Hepatocyte (in vitro differentiated cells): Measurements from ENCODE around the gene DUXA. TPM values are rescaled to one million over a fixed set of nuclear protein-coding genes. Genes with fewer than 3 reads are reported as not detected.

Experiments
- DNase-seq: peaks from one replicate; pipeline ENCODE4 v3.0.0-alpha.2; 2016; ENCODE audit warnings: low spot score
- H2AFZ ChIP-seq: fragments of 200-600 bp; sonication (generic); 2 replicates; pipeline ENCODE4 v1.6.0; 2016; ENCODE audit warnings: antibody characterized with exemption, mild to moderate bottlenecking
- H3K27ac ChIP-seq: fragments of 200-600 bp; sonication (generic); 2 replicates; pipeline ENCODE4 v1.5.1; 2016; ENCODE audit warnings: mild to moderate bottlenecking
- H3K27me3 ChIP-seq: fragments of 200-600 bp; sonication (generic); 2 replicates; pipeline ENCODE4 v1.6.1; 2016
- H3K36me3 ChIP-seq: fragments of 200-600 bp; sonication (generic); replicated peaks from 2 replicates; pipeline ENCODE4 v1.5.1; 2016; ENCODE audit warnings: low read depth; ENCODE audit not compliant: insufficient read depth
- H3K4me1 ChIP-seq: fragments of 200-600 bp; sonication (generic); 2 replicates; pipeline ENCODE4 v1.5.1; 2016; ENCODE audit warnings: mild to moderate bottlenecking, moderate library complexity; ENCODE audit not compliant: insufficient read depth
- H3K4me2 ChIP-seq: fragments of 200-600 bp; sonication (generic); 2 replicates; pipeline ENCODE4 v1.6.0; 2016
- H3K4me3 ChIP-seq: fragments of 200-600 bp; sonication (generic); 2 replicates; pipeline ENCODE4 v1.5.1; 2016; ENCODE audit warnings: mild to moderate bottlenecking
- H3K79me2 ChIP-seq: fragments of 200-600 bp; sonication (generic); 2 replicates; pipeline ENCODE4 v1.6.0; 2017; ENCODE audit warnings: mild to moderate bottlenecking
- H3K9me2 ChIP-seq: fragments of 200-600 bp; sonication (generic); replicated peaks from 2 replicates; pipeline ENCODE4 v1.6.0; 2017; ENCODE audit warnings: mild to moderate bottlenecking; ENCODE audit not compliant: insufficient read depth
- H3K9me3 ChIP-seq: fragments of 200-600 bp; sonication (generic); 2 replicates; pipeline ENCODE4 v1.5.1; 2016; ENCODE audit warnings: low read depth, mild to moderate bottlenecking
- H4K20me1 ChIP-seq: fragments of 200-600 bp; sonication (generic); 2 replicates; pipeline ENCODE4 v1.6.0; 2016; ENCODE audit warnings: mild to moderate bottlenecking; ENCODE audit not compliant: insufficient read depth, poor library complexity, severe bottlenecking
- CTCF ChIP-seq: fragments of 200-600 bp; sonication (generic); IDR thresholded peaks from 2 replicates; pipeline ENCODE4 v1.5.1; 2016; ENCODE audit warnings: antibody characterized with exemption, mild to moderate bottlenecking; ENCODE audit not compliant: poor library complexity
- EZH2 ChIP-seq: fragments of 200-600 bp; sonication (generic); IDR thresholded peaks from 2 replicates; pipeline ENCODE4 v1.6.1; 2016; ENCODE audit warnings: antibody characterized with exemption, mild to moderate bottlenecking, borderline replicate concordance
- EZH2phosphoT487 ChIP-seq: fragments of 200-600 bp; sonication (generic); IDR thresholded peaks from one replicate; pipeline ENCODE4 v1.6.1; 2018; ENCODE audit warnings: antibody characterized with exemption, mild to moderate bottlenecking, low read depth, moderate library complexity; ENCODE audit not compliant: unreplicated experiment, severe bottlenecking
- WGBS: methylation state at CpG from one replicate; pipeline ENCODE4 v1.1.6; 2016; ENCODE audit warnings: low lambda C conversion rate; ENCODE audit errors: missing lambda C conversion rate; 5-methylcytosine and 5-hydroxymethylcytosine counted together
- polyA plus RNA-seq: library from polyadenylated mRNA; unstranded; fragments of >200 nt; fragmentation: Nextera tagmentation; extraction: Ambion mirVana; gene quantifications from 2 replicates; pipeline ENCODE4 v1.2.1, GENCODE V29; 2016
- small RNA-seq: library from RNA; depleted of rRNA; stranded (forward); fragments of <200 nt; gene quantifications from one replicate; pipeline ENCODE3, GENCODE V24; 2014
- total RNA-seq: library from RNA; depleted of rRNA; stranded (reverse); fragments of >200 nt; gene quantifications from 2 replicates; pipeline ENCODE4 v1.2.3, GENCODE V29; 2014

DUXA gene
- total and polyA plus RNA-seq, 2 experiments from 2014 or later, result not detected

GRCh38 chr19:57110592-57111328 lies 56.5 kb downstream of the DUXA start:
- no peaks in the 10 kb centered on the region for H3K36me3 ChIP-seq
- H3K4me3 ChIP-seq, result no peak overlapping the region
- H4K20me1 ChIP-seq, result no peaks in the 10 kb centered on the region
- H3K4me2 ChIP-seq, result no peak overlapping the region
- no peaks in the 10 kb centered on the region for H3K4me1 ChIP-seq
- WGBS, result 82% methylated on average over 9 of the region's 9 CpGs
- no peaks in the 10 kb centered on the region for H3K27me3 ChIP-seq
- H3K79me2 ChIP-seq, result no peaks in the 10 kb centered on the region
- peaks cover 7% of the 10 kb centered on the region for H3K9me3 ChIP-seq
- no peak overlapping the region for H3K27ac ChIP-seq
- H3K9me2 ChIP-seq, result no peaks in the 10 kb centered on the region
- TF ChIP-seq EZH2 (no peak), EZH2phosphoT487 (no peak), CTCF (no peak)
- H2AFZ ChIP-seq, result no peak overlapping the region
- no peak for DNase-seq

- Histone ChIP-seq H3K4me3 (no peak overlapping the region), H4K20me1 (no peaks in the 10 kb centered on the region), H3K9me3 (peaks cover 7% of the 10 kb centered on the region), H3K36me3 (no peaks in the 10 kb centered on the region), H3K4me2 (no peak overlapping the region), H3K4me1 (no peaks in the 10 kb centered on the region), H3K79me2 (no peaks in the 10 kb centered on the region), H3K9me2 (no peaks in the 10 kb centered on the region), H3K27ac (no peak overlapping the region), H3K27me3 (no peaks in the 10 kb centered on the region), H2AFZ (no peak overlapping the region)
- WGBS, result 95% methylated on average over 14 of the region's 42 CpGs
- TF ChIP-seq EZH2phosphoT487 (no peak), CTCF (no peak), EZH2 (no peak)
- no peak for DNase-seq
These were observed 60.5 kb downstream of the DUXA start for GRCh38 chr19:57106722-57107235.

- no peak for DNase-seq
- H4K20me1 ChIP-seq, result no peaks in the 10 kb centered on the region
- no peaks in the 10 kb centered on the region for H3K9me2 ChIP-seq
- no peak overlapping the region for H2AFZ ChIP-seq
- TF ChIP-seq EZH2 (no peak), CTCF (no peak), EZH2phosphoT487 (no peak)
- no peak overlapping the region for H3K4me3 ChIP-seq
- no peak overlapping the region for H3K4me2 ChIP-seq
- no peak overlapping the region for H3K27ac ChIP-seq
- H3K9me3 ChIP-seq, result peaks cover 7% of the 10 kb centered on the region
- 96% methylated on average over 35 of the region's 57 CpGs for WGBS
- no peaks in the 10 kb centered on the region for H3K79me2 ChIP-seq
- H3K36me3 ChIP-seq, result no peaks in the 10 kb centered on the region
- H3K27me3 ChIP-seq, result no peaks in the 10 kb centered on the region
- H3K4me1 ChIP-seq, result no peaks in the 10 kb centered on the region
These were observed 61.1 kb downstream of the DUXA start for GRCh38 chr19:57105976-57106721.

Small RNAs within 50 kb of the gene (small RNA-seq; reads per million reads assigned to genes)
- gene AC025588.3, result not detected

Other genes starting within 250 kb of the DUXA start
- not detected in 2 replicates for gene USP29, start 47.5 kb downstream of the DUXA start, total RNA-seq
- not detected in 2 replicates for gene USP29, start 47.5 kb downstream of the DUXA start, polyA plus RNA-seq
- gene ZIM3, start 22.3 kb downstream of the DUXA start, total RNA-seq, result not detected in 2 replicates
- not detected in 2 replicates for gene ZIM3, start 22.3 kb downstream of the DUXA start, polyA plus RNA-seq
- gene ZNF264, start 24.0 kb upstream of the DUXA start, total RNA-seq, result 23.0 and 26.2 TPM in 2 replicates
- gene ZNF264, start 24.0 kb upstream of the DUXA start, polyA plus RNA-seq, result 2.8 and 4.4 TPM in 2 replicates
- 0.27 and 1.0 TPM in 2 replicates for gene AURKC, start 63.5 kb upstream of the DUXA start, total RNA-seq
- 0.25 and 0.88 TPM in 2 replicates for gene AURKC, start 63.5 kb upstream of the DUXA start, polyA plus RNA-seq
- 12.3 and 13.9 TPM in 2 replicates for gene ZNF805, start 73.1 kb upstream of the DUXA start, total RNA-seq
- 1.5 and 1.9 TPM in 2 replicates for gene ZNF805, start 73.1 kb upstream of the DUXA start, polyA plus RNA-seq
- gene ZNF460, start 113.0 kb upstream of the DUXA start, total RNA-seq, result 63.7 and 77.4 TPM in 2 replicates
- 5.9 and 6.2 TPM in 2 replicates for gene ZNF460, start 113.0 kb upstream of the DUXA start, polyA plus RNA-seq
- 6.7 and 6.9 TPM in 2 replicates for gene ZNF543, start 153.0 kb upstream of the DUXA start, total RNA-seq
- 0.61 and 2.6 TPM in 2 replicates for gene ZNF543, start 153.0 kb upstream of the DUXA start, polyA plus RNA-seq
- 6.9 and 7.5 TPM in 2 replicates for gene ZNF304, start 183.8 kb upstream of the DUXA start, total RNA-seq
- gene ZNF304, start 183.8 kb upstream of the DUXA start, polyA plus RNA-seq, result 2.0 and 3.0 TPM in 2 replicates
- 19.8 and 27.8 TPM in 2 replicates for gene TRAPPC2B, start 196.1 kb upstream of the DUXA start, total RNA-seq
- gene TRAPPC2B, start 196.1 kb upstream of the DUXA start, polyA plus RNA-seq, result 39.0 and 50.7 TPM in 2 replicates
- 1.6 and 5.2 TPM in 2 replicates for gene ZNF547, start 196.1 kb upstream of the DUXA start, total RNA-seq
- 0.72 and 1.8 TPM in 2 replicates for gene ZNF547, start 196.1 kb upstream of the DUXA start, polyA plus RNA-seq
- 17.6 and 26.3 TPM in 2 replicates for gene ZNF548, start 222.4 kb upstream of the DUXA start, total RNA-seq
- 8.1 and 9.3 TPM in 2 replicates for gene ZNF548, start 222.4 kb upstream of the DUXA start, polyA plus RNA-seq
- gene ZNF17, start 243.7 kb upstream of the DUXA start, total RNA-seq, result 6.9 and 7.2 TPM in 2 replicates
- 1.4 and 2.3 TPM in 2 replicates for gene ZNF17, start 243.7 kb upstream of the DUXA start, polyA plus RNA-seq